Lower leg skin (tissue), 3 donors: Measurements from ENCODE around the gene MACO1.
"Not testable (repeated sequence)": the region's sequence is repeated elsewhere in the genome, so short reads cannot be mapped to it uniquely, and the experiment has no call there.

Source experiments
- CTCF ChIP-seq, 3 donors: fragments of 450-650 bp; IDR thresholded peaks; one replicate each; pipeline ENCODE4 v1.5.1; 2016; ENCODE audit warnings: antibody characterized with exemption in 3 of 3, mild to moderate bottlenecking in 3 of 3, moderate library complexity in 2 of 3
- POLR2A ChIP-seq, 2 donors: fragments of 450-650 bp; IDR thresholded peaks; one replicate each; pipeline ENCODE4 v1.6.1; 2016 to 2017; ENCODE audit warnings: antibody characterized with exemption in 2 of 2, mild to moderate bottlenecking in 1 of 2, moderate library complexity in 1 of 2

GRCh38 chr1:25383875-25384274, 46.8 kb upstream of the MACO1 start:
- TF ChIP-seq CTCF, POLR2A (IDR thresholded peaks at IDR 0.05): not testable (repeated sequence)
